NT2/D1 (cell line): ENCODE measurements around the gene OR1N2.

Experiments used
- SUZ12 ChIP-seq: IDR thresholded peaks from 2 replicates; pipeline ENCODE4 v1.6.1; 2011; ENCODE audit not compliant: insufficient read length, insufficient read depth; ENCODE audit errors: extremely low read depth
- ZNF274 ChIP-seq: IDR thresholded peaks from 2 replicates; pipeline ENCODE4 v1.6.1; 2011; ENCODE audit warnings: mild to moderate bottlenecking, low read depth, low read length

DNA sequence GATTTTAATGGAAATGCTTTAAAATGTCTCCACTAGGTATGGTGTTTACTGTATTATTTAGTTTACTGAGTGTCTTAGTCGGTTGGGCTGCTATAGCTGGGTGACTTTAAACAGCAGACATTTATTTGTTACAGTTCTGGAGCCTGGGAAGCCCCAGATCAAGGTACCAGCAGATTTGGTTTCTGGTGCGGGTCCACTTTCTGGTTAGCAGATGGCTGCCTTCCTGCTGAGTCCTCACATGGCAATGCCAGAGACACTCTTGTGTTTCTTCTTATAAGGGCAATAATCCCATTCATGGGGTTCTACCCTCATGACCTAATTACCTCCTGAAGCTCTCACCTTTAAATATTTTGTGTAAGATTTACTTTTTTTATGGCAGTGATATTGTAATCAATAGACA, 34.7 kb upstream of the OR1N2 start:
- TF ChIP-seq ZNF274 (no peak), SUZ12 (no peak)
